ENCODE measurements around the gene CDH23.

Gene CDH23

GRCh38 chr10:71771204-71771603 lies 374.5 kb downstream of the CDH23 start:
- DNase-seq (ENCODE audit: low read depth) = no peak
- no peak overlapping the region for H3K4me3 ChIP-seq (ENCODE audit: low read depth, low read length)
- no peak for TF ChIP-seq CTCF (IDR thresholded peaks at IDR 0.05; ENCODE audit: low read depth, low read length, missing control alignments)
- in situ Hi-C loops (cut with HindIII; ENCODE audit: low sequenced_read_pairs) = no loop called here

GRCh38 chr10:71771821-71772617 lies 375.3 kb downstream of the CDH23 start:
- in situ Hi-C loops (cut with HindIII; ENCODE audit: low sequenced_read_pairs) = no loop called here
- TF ChIP-seq CTCF (IDR thresholded peaks at IDR 0.05; ENCODE audit: low read depth, low read length, missing control alignments) = no peak
- DNase-seq (ENCODE audit: low read depth) = no peak
- no peak overlapping the region for H3K4me3 ChIP-seq (ENCODE audit: low read depth, low read length)

- TF ChIP-seq CTCF (IDR thresholded peaks at IDR 0.05; ENCODE audit: low read depth, low read length, missing control alignments) = no peak
- H3K4me3 ChIP-seq (ENCODE audit: low read depth, low read length) = peak overlapping the region; percentile 41
- in situ Hi-C loops (cut with HindIII; ENCODE audit: low sequenced_read_pairs) = no loop called here
These were observed 376.1 kb downstream of the CDH23 start for GRCh38 chr10:71772832-71773220.

GRCh38 chr10:71773221-71773971 lies 376.7 kb downstream of the CDH23 start, which contains the start of gene VSIR:
Gene VSIR (minus strand): TSS chr10:71773520. CDS start chr10:71773439, 81 bp downstream.
- H3K4me3 ChIP-seq (ENCODE audit: low read depth, low read length) = peak within 1 kb of the TSS; percentile 41
- peak; percentile 69 for TF ChIP-seq CTCF (IDR thresholded peaks at IDR 0.05; ENCODE audit: low read depth, low read length, missing control alignments)
- no peak for DNase-seq (ENCODE audit: low read depth)
- in situ Hi-C loops (cut with HindIII; ENCODE audit: low sequenced_read_pairs) = no loop called here

More at GRCh38 chr10:71772832-71773220, 376.1 kb downstream of the CDH23 start:
- DNase-seq (ENCODE audit: low read depth) = no peak

GRCh38 chr10:71774916-71775702 lies 378.4 kb downstream of the CDH23 start:
- no peak for DNase-seq (ENCODE audit: low read depth)
- no peak for TF ChIP-seq CTCF (IDR thresholded peaks at IDR 0.05; ENCODE audit: low read depth, low read length, missing control alignments)
- H3K4me3 ChIP-seq (ENCODE audit: low read depth, low read length) = no peak overlapping the region
- in situ Hi-C loops (cut with HindIII; ENCODE audit: low sequenced_read_pairs) = no loop called here

- in situ Hi-C loops (cut with HindIII; ENCODE audit: low sequenced_read_pairs) = no loop called here
- no peak overlapping the region for H3K4me3 ChIP-seq (ENCODE audit: low read depth, low read length)
- TF ChIP-seq CTCF (IDR thresholded peaks at IDR 0.05; ENCODE audit: low read depth, low read length, missing control alignments) = no peak
- DNase-seq (ENCODE audit: low read depth) = no peak
These were observed 379.8 kb downstream of the CDH23 start for GRCh38 chr10:71776481-71776925.

All from astrocyte of the cerebellum (primary cell).